GM12873 (cell line): ENCODE data around the gene AQP4.

Source experiments
- CTCF ChIP-seq: IDR thresholded peaks from 2 replicates; pipeline ENCODE4 v1.5.1; 2012; ENCODE audit warnings: low read depth, mild to moderate bottlenecking, moderate library complexity, low read length, control low read depth; ENCODE audit not compliant: insufficient read depth; ENCODE audit errors: missing control alignments

AQP4 gene

GRCh38 chr18:26813043-26813442 lies 52.5 kb downstream of the AQP4 start:
- TF ChIP-seq CTCF, result peak; percentile 72

DNA sequence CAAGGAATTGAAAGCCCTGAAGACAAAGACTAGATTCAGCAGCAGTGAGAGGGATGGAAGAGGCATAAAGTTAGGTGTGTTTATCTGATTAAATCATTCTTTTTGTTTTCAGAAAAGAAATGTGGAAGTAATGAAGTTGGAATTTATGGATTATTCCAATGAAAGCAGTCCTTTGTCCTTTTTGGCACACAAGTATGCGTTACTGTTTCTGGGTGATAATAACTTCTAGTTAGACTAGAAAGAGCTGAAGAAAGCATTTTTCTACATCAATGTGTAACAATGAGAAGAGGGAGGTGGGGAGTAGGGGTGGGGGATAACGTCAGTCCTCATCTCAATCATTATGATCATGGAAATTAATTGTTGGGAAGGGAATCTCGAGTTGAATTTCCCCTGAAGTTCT lies 53.0 kb downstream of the AQP4 start:
- TF ChIP-seq CTCF, result no peak

GRCh38 chr18:26809346-26809745 lies 56.2 kb downstream of the AQP4 start:
- no peak for TF ChIP-seq CTCF

- TF ChIP-seq CTCF, result no peak
Measured at GRCh38 chr18:26806224-26806623, 59.3 kb downstream of the AQP4 start.

DNA sequence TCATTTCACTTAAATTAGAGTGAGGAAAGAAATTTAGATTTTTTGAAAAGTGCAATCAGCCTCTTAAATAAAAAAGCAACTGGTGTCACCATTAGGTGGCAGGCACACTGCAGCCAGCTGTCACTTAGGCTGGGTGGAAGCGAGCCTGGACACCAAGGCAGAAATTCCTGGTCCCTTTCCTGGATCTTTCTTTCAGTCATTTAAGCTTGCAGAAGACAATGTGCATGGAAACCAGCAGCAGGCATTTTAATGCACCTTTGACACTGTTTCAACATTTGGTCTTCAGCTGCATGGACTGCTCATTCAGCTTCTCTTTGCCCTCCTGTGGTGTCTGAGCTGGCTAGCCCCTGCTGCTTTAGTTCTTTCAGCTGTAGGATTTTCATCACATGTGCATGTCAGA lies 61.0 kb downstream of the AQP4 start:
- TF ChIP-seq CTCF, result peak; percentile 50

- no peak for TF ChIP-seq CTCF
Measured at GRCh38 chr18:26803643-26804042, 61.9 kb downstream of the AQP4 start.

GRCh38 chr18:26802330-26803200 lies 62.9 kb downstream of the AQP4 start:
- TF ChIP-seq CTCF, result no peak
